HG02623 (cell line): ENCODE data around the gene SF1.

Source experiments
- ATAC-seq: cut with Tn5 transposase; IDR thresholded peaks from one replicate; pipeline ENCODE4 v1.9.1; 2021; ENCODE audit warnings: moderate library complexity; ENCODE audit not compliant: unreplicated experiment

The SF1 gene

GRCh38 chr11:64801561-64802369, 23.4 kb upstream of the SF1 start:
- ATAC-seq = no peak

DNA sequence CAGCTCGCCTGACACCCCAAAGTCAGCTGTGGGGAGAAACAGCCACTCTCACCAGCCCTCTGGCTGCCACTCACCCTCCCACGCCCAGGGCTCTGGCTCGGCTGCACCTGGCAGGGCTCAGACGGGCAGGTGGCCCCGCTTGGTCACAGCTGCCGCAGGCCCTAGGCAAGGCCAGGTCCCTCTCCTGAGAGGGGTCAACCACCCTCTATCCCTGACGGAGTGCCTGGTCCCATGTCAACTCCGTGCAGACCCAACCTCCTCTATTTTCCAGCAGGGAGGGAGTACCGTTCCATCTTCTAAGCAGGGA, 22.8 kb upstream of the SF1 start:
- no peak for ATAC-seq

- ATAC-seq = no peak
Observed at GRCh38 chr11:64800303-64801157, 22.2 kb upstream of the SF1 start.

- no peak for ATAC-seq
Observed at GRCh38 chr11:64799623-64800302, 21.4 kb upstream of the SF1 start.

- no peak for ATAC-seq
Observed at GRCh38 chr11:64799256-64799622, 20.9 kb upstream of the SF1 start.

DNA sequence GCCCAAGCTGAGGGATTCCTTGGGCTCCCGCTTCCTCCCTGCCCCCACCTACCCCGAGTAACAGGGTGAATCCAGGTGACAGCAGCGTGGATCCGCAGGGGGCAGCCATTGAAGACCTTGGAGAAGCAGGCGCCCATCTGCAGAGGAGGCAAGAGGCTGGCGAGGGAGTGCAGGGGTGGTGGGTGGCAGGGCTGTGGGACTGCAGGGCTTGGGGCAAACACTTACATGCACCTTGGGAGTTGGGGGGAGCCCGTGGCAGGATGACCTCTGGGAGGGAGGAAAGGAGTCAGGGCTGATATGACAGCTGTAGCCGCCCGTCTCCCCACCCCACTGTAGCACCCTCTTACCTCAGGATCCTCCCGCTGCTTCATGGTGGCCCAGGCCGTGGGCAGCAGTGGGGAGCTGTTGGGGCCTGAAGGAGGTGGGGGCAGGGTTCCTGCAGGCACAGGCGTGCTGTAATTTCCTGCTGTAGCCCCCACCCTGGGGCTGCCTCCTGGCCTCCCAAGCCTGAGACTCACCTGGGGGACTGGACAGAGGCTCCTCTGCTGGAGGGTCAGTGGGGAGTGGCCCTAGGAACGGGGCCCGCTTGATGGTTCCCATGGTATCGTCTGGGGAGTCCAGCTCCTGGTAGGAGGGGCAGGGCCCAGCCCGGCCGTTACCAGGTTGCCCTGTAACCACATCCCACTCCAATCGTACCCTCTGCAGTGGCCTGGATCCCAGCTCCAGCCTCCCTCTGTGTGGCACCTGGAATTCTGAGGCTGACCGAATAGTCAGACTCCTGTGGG, 18.6 kb upstream of the SF1 start:
- ATAC-seq = no peak

DNA sequence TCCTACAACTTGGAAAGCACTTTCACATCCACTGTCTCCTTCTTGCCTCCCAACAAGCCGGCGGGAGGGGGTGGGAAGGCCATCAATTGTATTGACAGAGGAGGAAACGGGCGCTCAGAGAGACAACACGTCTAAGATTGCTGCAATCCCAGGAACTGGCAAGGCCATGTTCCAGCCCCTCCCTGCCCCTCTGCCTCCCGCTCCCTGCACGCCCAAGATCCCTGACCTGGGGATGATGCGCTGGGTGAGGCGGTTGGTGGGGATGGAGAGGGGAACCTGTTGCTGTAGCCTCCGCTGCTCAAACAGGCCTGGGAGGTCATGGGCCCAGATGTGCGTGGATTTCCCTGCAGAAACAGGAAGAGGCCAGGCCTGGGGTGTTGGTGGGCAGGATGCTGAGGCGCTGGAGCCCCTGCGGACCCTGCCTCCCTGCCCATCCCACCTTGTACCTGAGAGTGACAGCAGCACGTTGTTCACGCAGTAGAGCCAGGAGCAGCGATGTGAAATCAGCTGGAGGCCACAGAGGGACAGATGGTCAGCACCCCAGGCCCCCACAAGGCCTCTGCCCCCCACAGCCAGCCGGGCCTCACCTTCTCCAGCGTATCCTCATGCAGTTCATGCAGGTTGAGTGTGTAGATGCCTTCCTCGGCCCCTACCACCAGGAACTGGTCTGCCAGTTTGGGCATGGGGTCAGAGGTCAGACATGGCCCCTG, 17.9 kb upstream of the SF1 start:
- no peak for ATAC-seq

DNA sequence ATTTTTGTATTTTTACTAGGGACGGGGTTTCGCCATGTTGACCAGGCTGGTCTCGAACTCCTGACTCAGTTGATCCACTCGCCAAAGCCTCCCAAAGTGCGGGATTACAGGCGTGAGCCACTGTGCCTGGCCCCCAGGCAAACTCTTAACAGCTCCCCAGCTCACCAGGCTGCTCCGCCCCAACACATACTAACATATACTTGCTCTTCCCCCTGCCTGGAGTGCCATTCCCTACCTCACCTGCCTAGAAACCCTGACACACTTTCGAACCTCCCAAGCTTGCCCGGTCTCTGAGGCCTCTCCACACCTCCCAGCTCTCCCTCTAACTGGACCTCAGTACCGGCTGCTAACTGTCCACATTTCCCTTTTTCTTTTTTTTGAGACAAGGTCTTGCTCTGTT, 16.2 kb upstream of the SF1 start:
- no peak for ATAC-seq

DNA sequence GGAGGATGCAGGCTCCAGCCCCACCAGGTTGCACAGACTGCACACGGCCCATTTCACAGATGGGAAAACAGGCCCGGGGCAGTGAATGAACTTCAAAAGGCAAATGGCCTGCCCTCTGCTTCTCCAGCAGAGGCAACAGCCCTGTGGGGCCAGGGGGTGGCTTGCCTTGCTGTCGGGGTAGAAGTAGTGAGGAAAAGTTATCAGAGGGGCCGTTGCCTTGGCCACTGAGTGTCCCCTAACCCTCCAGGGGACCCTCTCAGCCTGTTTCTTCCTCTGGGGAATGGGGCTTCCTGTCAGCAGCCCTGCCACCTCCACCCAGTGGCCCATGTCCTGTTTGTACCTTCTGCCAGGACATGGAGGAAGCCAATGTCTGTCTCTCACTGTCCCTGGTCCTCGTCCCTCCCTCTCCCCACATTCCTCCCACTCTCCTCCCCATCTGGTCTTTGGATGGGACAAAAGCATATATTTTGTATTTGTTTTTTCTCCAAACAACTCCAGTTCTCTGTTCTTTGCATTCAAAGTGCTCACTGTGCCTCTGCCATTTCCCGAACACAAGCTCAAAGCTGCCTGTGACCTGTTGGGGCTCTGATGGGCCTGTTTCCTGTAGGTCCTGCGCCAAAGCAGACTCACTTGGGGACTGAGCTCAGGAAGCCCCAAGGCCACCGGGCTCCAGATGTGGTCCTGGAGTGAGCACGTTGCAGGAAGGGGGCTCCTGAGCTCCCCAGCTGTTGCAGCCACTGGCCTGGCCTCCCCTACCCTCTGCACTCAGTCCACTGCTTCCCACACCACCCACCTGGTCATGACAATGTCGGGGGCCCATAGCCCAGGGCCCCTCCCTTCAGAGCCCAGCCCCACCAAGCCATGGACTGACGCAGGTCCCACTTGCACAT, 15.2 kb upstream of the SF1 start:
- ATAC-seq = no peak

DNA sequence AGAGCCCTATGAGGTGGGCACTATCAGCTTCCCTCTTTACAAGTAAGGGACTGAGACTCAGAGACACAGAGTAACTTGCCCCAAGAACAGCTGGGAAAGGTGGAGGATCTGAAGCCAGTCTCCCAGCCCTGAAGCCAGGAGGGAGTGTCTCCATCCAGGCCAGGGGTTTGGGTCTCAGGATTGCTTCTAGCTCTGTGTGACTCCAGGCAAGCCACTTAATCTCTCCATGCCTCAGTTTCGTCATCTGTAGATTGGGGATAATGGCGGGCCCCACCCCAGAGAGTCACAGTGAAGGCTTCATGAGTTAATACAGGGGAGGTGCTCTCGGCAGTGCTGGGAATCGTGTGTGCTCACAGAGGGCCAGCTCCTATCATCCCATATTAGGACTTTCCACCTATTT, 14.1 kb upstream of the SF1 start:
- ATAC-seq = no peak

GRCh38 chr11:64791781-64792291, 13.5 kb upstream of the SF1 start:
- no peak for ATAC-seq

DNA sequence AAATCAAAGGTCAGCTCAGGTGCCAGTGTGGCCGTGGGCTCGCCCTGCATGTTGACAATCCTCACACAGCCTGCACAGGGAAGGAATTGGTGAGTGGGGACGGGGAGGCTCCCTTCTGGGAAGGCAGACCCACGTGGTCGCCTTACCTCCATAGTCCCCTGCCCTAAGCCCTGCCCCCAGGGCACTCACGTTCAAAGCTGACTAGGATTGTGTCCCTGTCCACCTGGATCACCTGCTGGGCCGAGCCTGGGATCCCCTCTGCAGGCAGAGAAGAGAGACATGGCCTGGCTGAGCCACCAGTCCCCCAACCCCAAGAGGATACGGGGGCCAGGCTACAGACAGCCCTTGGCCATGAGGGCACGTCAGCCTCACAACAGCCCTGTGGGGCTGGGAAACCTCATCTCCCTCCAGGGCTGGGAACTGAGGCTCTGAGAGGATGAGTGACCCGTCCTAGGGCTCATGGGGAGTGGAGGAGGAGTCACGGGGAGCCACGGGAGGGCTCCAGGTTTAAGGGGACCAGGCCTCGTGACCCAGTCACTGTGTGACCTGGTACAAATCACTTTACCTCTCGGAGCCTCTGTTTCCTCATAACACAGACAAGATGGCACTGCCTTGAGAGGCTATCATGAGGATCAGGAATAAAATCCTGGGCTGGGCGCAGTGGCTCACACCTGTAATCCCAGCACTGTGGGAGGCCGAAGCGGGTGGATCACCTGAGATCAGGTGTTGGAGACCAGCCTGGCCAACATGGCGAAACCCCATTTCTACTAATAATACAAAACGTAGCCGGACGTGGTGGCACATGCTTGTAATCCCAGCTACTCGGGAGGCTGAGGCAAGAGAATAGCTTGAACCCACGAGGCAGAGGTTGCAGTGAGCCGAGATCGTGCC, 12.1 kb upstream of the SF1 start:
- no peak for ATAC-seq

DNA sequence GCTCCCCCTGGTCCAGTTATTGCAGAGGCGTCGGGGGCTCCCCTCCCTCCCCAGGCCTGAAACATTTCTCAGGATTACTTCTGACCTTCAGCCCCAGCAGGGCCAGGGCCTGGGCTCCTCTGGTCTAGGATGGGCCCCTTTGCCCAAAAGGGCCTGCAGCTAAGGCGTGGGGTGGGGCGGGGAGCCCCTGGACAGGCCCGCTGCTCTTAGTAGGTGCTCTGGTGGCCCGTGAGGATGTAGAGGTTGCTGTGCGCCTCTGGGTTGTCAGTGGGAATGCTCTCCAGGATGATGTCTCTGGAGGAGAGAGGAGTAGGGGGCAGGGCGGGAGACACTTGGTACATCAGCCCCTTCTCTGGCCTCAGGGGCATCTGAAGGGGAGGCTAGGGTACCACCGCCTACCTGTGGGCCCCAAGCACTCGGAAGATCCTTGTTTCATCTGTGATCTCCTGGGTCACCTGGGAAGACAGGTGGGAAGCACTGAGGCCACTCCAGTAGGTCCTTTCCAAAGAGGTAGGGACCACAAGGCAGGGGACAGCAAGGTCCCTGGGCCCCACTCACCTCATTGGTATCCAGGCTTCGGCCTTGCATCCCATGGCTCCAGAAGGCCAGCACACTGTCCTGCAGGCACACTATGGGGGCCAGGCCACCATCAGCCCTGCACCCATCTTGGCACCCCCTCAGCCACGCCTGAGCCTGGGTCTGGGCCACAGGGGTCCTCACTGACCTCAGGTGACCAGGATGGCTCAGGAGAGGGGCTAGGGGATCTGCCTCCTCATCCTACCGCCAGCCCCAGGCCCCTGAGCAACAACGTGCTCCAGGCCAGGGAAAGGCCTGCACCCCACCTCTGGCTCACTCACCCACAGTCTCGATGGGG, 11.2 kb upstream of the SF1 start:
- ATAC-seq = no peak

DNA sequence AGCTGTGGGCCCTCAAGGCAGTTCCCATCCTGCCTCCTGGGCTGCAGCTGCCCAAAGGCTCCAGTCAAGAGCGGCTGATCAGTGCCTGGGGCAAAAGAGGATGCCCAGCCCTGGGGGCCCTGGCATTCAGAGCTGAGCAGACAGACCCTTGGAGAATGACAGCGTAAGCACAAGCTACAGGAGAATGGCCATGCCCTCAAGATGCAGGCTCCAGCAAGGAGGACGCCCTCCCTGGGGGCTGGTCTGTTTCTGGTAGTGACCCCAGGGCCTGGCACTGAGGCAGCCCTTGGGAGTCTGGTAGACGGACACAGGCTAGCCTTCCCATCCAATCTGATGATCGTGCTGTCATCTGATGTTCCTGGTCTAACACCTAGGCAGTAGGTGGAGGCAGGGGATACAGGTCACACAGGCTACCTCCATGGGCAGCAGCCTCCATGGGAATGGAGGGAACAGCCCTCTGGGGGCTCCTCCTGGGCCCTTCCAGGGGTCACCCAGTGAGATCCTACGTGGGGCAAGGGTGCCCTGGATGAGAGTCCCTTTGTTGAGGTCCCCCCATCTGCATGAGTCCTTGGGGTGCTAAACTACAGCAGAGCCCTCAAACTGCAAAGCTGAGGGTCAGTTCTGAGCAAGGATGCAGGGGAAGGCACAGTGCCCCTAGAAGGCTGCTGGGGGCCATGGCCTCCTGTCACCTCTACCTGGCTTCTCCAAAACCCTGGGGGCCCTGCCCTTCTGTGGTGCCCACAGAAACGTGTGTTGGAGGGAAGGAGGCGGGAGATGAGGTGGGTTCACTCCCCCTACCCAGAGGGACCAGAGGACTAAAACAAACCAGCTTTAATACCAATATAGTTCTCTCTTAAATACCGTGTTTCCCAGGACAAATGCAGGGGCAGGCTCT, 10.2 kb upstream of the SF1 start:
- no peak for ATAC-seq

DNA sequence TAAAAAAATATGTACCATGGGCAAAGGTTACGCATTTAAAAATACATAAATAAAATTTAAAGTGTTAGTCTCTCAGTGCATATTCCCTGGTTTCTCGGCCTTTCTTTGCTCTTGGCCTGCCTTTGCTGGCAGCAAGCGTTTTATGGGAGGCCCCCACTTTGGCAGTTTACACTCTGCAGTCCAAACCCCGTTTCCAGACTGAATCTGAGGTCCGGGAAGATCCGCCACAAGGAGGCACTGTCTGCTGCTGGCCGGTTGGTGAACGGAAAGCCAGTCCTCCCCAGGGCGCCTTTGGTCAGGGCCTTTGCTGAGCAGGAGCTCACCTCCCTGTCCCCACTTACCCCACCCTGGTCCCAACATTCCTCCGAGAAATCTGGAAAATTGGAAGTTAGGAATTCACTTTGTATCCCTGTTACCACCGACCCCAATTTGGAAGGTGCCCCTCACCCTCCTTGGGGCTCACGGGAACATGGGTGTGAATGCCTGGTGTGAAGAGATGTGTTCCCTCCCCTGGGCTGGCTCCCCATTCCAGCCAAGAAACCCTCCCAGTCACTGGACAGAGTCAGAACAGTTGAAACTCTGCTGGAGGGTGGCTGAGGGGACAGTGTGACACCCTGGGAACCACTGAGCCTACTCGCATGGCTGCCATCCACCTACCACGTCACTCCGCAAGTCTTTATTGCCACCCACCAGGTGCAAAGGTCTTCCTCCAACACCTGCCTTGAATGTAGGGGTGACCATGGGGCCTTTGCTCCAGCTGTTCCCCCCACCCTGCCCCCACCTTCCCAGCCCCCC, 9.4 kb upstream of the SF1 start:
- no peak for ATAC-seq

GRCh38 chr11:64786308-64786707, 8.0 kb upstream of the SF1 start:
- no peak for ATAC-seq
